Ammon's horn (tissue), 1 donor: ENCODE data around the gene KMT2C.

ENCODE experiments used
- DNase-seq: peaks from one replicate; pipeline ENCODE4 v3.0.0-alpha.2; 2016; ENCODE audit warnings: low spot score

KMT2C gene

DNA sequence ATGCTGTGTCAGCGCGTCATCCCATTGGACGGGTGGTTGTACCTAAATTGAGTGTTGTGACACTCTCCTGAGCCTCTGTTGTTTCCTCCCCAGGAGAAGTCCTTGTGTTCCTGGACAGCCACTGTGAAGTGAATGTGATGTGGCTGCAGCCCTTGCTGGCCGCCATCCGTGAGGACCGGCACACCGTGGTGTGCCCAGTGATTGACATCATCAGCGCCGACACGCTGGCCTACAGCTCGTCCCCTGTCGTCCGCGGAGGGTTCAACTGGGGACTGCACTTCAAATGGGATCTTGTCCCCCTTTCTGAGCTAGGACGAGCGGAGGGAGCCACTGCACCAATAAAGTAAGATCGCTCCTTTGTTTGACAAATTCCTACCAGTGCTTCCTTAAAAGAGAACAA is 327.9 kb downstream of the KMT2C start:
- DNase-seq, result no peak

DNA sequence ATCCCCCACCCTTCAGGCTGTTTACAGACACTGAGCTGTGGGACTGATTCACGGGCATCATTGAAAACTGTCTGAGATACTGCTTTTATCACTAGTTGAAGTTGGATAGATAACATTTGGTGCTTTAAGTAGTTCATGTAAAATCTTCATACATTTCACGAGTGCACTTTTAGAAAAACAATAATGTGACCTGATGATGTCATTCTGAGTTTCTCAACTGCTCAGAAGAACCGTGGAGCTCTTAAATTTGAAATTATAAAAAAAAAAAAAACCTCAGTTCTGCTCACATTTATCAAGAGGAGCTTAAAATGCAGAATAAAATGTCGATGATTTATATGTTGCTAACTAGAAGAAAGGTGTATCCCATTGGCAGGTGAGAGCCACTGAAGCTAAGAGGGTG is 328.8 kb downstream of the KMT2C start:
- no peak for DNase-seq

DNA sequence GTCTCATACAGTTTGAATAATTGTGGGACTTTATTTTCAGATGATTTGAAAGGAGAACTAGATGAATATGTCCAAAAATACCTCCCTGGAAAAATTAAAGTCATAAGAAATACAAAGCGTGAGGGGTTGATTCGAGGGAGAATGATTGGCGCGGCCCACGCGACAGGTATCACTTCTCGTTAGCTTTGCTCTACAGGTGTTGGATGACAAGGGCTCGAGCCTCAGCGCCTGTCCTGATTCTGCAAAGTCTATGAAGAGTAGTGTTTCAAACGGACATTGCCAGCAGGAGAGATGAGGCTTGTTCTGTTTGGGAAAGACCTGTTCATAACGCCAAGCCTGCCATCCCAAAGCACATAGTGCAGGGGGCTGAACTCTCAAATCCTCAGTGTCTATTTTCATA is 330.6 kb downstream of the KMT2C start:
- no peak for DNase-seq

DNA sequence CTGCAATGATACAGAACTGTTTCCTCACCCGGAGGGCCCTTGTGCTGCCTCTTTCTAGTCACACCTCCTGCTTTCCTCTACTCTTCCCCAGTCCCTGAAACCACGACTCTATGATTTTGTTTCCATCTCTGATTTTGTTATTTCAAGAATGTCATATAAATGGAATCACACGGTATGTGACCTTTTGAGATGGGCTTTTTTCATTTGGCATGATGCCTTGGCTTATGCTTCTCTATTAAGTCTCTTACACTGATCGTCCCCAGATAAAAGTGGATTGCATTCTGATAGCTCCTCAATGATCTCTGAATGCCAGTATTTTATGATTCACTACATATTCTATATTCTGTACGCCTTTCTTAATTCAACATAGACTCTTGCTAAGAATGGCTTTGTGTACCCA is 332.1 kb downstream of the KMT2C start:
- no peak for DNase-seq

DNA sequence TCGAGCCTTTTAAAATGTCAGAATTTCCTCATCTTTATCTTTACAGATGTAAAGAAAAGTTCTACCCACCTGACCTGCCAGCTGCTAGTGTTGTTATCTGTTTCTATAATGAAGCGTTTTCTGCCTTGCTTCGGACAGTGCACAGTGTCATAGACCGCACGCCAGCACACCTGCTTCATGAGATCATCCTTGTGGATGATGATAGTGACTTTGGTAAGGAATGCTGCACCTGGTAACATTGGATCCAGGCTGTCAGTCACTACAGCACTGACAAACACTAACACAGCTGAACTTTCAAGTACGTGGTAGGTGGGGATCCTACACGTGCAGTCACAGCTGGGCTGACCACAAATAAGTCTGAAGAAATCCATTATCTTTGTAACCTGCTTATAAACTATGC is 332.7 kb downstream of the KMT2C start:
- DNase-seq, result no peak

DNA sequence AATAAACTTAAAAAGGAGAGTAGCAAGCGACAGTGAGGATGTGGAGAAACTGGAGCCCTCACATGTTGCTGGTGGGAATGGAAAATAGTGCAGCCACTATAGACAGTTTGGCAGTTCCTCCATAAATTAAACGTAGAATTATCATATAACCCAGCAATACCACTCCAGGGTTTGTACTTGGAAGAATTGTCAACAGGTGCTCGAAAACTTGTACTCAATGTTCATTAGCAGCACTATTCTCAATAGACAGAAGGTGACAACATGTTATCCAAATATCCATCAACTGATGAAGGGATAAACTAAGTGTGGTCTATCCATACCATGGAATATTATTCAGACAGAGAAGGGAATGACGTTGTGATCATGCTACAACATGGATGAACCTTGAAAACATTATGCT is 338.5 kb downstream of the KMT2C start:
- DNase-seq, result no peak

DNA sequence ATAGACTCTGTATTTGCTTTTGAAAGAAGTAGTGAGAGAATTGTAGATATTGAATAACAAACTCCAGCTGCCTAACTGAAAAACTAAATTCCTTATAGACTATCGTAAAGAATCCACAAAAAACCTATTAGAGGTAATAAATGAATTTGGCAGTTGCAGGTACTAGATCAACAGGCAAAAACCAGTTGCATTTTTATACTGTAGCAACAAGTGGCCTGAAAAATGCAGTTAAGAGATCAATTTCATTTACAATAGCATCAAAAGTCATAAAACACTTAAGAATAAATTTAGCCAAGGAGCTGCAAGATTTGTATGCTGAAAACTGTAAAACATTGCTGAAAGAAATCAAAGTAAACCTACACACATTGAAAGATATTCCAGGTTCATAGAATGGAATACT is 340.0 kb downstream of the KMT2C start:
- DNase-seq, result no peak

DNA sequence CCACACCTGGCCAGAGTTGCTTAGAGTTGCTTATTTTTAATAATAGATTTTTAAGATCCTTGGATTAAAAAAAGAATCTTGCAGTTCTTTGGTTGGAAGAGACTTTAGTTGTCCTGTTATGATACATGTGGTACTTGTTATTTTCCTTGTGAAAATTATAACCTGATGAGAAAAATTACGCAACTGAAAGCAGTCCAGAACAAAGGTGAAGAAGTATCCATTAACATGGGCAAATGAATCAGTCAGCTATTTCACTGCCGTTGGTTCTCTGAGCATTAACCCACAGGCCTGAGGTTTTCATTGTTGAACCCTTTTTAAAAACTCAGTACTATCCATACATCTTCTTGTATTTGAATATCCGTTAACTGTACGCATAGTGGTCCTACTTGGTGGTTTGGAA is 342.1 kb downstream of the KMT2C start:
- no peak for DNase-seq

DNA sequence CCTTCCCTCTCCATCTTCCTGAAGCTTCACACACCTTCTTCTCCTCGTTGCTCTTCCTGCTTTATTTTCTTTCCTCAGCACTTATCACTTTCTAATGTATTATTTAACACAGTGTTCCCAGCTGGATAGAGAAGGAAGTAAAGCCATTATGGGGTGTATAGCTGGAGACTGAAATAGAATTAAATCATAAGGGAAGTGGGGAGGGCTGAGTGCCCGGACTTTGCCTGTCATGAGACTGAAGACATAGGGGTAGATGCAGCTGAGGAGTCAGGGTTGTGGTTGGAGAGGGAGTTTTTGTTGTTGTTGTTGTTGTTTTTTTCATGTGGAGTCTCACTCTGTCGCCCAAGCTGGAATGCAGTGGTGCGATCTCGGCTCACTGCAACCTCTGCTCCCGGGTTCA is 345.1 kb downstream of the KMT2C start:
- DNase-seq, result no peak

DNA sequence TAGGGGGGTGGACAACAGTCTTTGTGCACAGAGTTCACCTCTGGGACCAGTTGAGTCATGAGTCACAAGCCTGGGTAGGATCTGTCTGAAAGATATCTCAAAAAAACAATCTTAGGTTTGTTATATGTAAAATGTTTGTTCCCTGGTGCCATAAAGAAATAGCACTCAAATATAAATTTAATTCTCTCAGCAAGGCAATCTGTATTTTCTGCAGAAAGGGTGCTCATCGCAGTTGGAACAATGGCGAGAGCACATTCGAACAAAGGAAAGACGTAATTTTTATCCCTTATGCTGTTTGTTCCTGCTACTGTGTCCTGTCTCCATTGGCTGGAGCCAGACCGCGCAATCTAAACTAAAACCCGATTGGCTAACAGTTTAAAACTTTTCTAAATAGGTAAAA is 346.6 kb downstream of the KMT2C start:
- no peak for DNase-seq

DNA sequence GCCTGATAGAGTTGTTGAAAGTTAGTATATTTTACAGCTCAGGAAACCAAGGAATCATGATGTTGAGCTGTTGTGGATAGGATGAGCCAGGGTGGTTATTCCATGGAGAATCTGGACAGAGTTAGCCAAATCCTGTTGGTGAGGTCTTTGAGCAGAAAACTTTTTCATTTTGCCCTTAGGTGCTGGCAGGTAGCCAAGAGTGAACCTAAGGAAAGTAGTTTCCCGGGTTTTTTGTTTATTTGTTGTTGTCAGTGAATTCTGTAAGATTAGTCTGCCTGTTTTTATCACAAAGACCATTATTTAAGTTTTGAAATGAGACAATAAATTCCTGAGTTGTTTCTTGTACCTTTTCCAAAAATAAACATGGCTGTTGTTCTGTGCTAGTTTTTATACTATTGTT is 349.3 kb downstream of the KMT2C start:
- no peak for DNase-seq

DNA sequence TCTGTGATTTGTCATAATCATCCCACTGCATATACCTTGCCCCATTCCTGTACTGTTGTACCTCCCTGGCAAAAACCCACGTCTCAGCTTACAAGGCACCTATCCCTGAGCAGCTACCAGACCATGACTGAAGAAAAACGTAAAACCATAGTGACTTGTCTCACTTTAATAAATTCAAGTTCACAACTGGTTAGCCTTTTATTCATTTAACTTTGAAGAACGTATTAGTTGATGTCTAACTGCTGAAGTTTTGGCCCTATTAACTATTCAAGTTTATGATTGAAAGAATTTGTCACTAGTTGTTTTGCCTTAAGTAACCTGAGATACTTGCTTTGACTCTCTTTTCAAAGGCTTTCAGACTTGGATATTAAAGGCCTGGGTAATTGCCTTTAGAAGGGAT is 350.7 kb downstream of the KMT2C start:
- no peak for DNase-seq
